Measurements from ENCODE around the gene RPRD2.

The RPRD2 gene

DNA sequence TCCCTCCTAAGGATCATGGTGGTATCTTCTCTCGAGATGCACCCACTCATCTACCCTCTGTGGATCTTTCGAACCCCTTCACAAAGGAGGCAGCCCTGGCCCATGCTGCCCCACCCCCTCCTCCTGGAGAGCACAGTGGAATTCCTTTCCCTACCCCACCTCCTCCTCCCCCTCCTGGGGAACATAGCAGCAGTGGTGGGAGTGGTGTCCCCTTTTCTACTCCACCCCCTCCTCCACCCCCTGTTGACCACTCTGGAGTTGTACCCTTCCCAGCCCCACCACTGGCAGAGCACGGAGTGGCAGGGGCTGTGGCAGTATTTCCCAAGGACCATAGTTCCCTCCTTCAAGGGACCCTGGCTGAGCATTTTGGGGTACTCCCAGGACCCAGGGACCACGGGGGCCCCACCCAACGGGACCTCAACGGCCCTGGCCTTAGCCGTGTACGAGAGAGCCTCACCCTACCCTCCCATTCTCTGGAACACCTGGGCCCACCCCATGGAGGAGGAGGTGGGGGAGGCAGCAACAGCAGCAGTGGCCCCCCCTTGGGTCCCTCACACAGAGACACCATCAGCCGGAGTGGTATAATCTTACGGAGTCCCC lies 108.8 kb downstream of the RPRD2 start:
- no peak for DNase-seq (ENCODE audit: low spot score)

DNA sequence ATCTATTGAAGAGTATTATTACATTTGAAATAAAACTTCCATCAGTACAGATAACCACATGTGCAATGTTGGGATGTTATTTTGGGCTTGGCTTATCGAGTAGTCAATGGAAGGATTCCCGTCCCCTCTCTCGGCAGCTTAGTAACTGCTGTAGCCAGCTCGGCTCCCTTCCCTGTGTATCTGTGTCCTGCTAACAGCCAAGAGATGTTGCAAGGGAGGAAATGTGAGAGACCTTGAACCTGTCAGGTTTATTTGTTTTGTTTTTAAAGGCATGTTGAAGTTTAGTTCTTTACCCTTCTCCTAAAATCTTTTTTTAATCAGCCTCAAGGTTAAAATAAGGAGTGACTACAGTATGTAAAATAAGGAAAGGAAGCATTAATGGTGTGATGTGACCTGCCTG lies 109.7 kb downstream of the RPRD2 start:
- no peak for DNase-seq (ENCODE audit: low spot score)

DNA sequence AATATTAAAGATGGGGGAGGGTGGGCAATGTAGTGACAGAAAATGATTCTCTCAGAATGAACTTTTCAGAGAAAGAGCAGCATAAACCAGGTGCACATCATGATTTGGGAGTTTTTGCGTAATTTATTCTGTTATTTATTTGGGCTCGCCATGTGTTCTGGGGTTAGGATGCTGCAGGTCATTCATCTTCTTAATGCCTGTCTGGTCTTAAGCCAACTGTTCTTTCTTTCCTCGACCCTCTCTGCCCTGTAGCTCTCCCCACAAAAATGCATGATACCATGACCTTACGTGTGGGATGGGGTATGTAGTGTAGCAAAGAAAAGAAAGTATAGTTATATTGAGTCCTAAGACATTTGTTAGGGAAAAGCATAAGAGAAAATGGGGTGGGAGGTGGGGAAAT lies 110.9 kb downstream of the RPRD2 start:
- no peak for DNase-seq (ENCODE audit: low spot score)

DNA sequence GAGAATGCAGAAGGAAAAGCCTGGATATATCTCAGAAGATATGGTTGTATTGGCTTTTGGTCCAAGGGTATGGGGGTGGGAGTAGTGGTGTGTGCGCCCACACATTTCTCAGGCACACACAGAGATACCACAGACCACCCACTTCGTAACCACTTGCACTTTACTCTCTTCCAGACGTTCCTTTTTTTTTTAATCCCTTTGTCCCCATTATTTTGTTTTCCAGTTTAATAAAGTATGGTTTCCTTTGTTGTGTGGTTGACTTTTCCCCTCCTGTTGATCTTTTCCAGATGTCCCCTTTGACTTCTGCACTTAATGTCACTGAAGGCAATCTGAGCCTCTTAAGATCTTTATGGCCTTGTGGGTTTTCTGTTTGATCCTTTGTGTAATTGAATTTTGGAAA lies 112.8 kb downstream of the RPRD2 start:
- DNase-seq (ENCODE audit: low spot score) = no peak

DNA sequence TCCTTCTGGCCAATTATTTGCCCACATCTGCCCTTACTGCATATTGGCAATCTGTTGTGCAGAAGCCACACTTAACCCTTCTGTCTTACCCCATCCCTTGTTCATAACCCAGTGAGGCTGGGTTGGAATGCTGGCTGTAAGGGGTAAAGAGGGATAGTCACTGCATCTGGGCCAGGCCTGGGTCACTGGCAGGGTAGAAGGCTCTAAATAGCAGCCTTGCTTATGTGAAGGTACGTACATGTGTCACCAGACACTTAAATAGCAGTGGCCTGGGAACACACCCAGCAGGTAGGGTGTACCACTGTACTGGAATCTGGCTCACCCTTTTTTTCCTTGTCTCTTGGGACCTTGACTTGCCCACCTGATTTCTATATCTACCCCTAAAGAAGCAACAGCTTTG lies 113.4 kb downstream of the RPRD2 start:
- no peak for DNase-seq (ENCODE audit: low spot score)

DNA sequence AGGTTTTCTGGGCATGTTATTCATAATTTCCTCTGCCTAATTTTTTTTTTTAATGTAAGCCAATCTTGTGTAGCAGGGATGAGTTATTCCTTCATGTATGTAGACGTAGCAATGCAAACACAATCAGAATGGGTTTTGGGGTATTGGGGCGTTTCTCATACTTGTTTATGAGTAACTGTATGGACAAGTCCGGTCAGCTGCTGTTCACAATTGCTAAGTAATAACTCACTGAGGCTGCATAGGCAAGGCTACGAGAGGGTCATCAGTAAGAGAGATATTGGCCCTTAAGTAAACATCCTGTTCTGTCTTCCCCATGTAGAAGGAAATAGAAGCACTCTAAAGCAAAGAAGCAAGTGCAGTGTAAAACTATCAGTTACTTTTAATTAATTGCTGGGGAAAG lies 113.8 kb downstream of the RPRD2 start:
- no peak for DNase-seq (ENCODE audit: low spot score)

DNA sequence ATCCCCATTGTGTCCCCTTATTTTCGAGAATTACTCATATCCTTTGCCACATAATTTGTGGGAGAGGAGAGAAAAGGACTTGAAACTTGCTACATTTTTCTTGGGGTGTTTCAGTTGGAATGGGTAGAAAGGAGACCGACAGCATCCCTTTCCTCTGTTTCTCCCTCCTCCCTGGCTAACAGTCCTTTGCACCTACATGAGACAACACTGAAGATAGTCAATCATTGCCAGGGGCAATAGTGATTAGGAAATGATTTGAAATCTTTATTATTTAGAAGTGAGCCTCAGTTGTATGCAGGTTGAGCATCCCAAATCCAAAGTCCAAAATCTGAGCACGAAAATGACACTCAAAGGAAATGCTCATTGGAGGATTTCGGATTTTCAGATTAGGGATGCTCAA lies 115.4 kb downstream of the RPRD2 start:
- DNase-seq (ENCODE audit: low spot score) = no peak

DNA sequence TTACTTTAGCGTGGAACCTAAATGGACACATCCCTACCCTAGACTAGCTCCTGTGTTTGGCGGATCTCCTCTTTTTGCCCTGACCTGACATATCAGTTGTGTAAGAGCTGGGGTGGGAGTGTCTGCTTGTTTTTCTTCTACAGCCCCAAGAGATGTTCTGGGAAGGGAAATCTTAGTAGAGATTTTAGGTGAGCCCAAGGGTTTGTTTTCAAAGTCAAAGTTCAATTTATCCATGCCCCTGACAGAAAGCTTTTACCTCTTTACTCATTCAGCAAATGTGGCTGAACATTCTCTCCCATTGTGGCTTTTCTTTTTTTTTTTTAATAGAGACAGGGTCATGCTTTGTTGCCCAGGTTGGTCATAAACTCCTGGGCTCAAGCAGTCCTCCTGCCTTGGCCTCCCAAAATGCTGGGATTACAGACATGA lies 116.0 kb downstream of the RPRD2 start:
- no peak for DNase-seq (ENCODE audit: low spot score)

DNA sequence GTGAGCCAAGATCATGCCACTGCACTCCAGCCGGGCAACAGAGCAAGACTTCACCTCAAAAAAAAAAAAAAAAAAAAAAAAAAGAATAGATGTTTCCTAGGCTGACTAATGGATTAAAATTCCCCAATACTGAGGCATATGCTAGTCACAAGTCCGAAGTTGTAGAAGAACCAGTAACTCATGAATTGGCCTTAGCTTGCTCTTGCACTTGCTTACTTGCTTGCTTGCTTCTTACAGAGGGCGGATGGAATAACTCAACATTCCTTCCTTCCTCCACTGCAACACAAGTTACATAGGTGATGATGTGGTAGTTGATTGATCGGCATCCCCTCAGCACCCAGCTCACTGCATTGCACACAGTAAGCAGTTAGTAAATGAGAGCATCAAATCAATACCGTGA lies 120.5 kb downstream of the RPRD2 start:
- no peak for DNase-seq (ENCODE audit: low spot score)

DNA sequence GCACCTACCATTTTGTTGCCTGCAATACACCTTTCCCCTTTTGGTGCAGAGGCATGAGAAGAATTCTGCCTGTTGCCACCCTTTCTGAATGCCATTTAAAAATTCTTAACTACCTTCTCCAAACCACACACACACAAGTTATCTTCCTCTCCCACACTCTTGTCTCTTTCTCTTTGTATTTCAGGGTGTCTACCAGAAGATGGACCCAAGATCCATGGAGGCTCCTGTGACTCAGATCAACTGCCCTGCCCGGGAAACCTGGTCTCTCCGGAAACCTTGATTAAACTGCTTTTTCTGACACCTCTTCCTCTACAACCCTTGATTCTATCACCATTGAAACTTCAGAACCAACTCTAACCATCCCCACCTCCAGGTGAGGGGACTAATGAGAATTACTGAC lies 120.9 kb downstream of the RPRD2 start:
- DNase-seq (ENCODE audit: low spot score) = peak; percentile 15

DNA sequence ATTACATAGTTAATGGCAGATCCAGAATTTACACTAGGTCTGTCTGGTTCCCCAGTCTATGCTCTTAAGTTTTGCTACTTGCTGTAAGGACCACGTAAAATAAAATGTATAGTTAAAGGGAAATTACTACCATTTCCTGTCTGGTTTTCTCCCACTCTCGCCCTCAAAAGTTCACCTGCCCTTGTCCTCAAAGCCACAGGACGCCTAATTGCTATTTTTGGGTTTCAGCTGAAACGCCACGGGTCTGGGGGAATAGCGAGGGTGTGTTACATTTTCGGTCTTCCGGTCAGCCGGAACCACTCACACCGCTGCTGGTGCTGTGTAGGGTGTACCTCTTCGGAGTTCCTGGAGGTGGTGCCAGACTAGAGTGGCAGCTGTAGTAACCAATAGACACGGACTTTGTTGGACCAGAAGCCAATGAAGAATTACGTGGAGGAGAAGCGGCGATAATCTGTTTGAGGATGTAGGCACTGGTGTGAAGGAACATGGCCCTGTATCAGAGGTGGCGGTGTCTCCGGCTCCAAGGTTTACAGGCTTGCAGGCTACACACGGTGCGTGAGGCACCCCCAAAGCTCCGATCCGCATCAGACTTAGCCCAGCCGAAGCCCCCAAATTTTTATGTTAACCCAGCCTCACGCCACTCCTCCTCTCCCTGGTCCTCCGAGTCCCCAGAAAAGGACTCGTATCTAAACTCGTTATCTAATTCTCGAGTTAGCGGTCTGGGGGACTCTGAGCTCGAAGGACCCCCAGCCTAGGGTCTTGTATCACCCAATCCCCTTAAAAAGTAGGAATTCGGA lies 123.2 kb downstream of the RPRD2 start, which contains the start of gene TARS2:
Gene TARS2 (plus strand): TSS at position 454 of the 797 bp plus-strand sequence. CDS start 32 bp downstream, at position 486.
- DNase-seq (ENCODE audit: low spot score) = peak; percentile 97

DNA sequence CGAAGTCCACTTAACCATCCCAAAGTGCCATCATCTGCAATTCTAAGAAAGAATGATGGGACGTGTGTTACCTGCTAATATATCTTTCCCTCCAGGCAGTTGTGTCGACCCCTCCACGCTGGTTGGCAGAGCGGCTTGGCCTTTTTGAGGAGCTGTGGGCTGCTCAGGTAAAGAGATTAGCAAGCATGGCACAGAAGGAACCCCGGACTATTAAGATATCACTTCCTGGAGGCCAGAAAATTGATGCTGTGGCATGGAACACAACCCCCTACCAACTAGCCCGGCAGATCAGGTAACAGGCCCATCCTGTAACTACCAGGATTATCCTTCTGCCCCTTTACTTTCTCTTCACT lies 123.8 kb downstream of the RPRD2 start:
- DNase-seq (ENCODE audit: low spot score) = no peak

DNA sequence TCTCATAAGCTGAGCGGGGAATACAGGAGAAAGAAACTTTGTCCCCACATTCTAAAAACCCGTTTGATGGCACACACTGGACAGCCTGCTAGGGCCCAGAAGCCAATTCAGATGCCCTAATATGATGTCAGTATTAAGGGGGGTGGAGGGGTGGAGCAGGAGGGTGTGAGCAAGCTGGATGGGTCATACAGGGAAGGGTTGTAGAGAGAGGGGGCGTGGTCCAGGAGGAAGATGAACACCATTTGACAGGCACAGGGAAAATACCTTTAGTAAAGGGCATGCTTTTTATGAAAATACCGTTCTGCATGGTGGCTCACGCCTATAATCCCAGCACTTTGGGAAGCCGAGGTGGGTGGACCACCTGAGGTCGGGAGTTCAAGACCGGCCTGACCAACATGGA lies 129.2 kb downstream of the RPRD2 start:
- no peak for DNase-seq (ENCODE audit: low spot score)

DNA sequence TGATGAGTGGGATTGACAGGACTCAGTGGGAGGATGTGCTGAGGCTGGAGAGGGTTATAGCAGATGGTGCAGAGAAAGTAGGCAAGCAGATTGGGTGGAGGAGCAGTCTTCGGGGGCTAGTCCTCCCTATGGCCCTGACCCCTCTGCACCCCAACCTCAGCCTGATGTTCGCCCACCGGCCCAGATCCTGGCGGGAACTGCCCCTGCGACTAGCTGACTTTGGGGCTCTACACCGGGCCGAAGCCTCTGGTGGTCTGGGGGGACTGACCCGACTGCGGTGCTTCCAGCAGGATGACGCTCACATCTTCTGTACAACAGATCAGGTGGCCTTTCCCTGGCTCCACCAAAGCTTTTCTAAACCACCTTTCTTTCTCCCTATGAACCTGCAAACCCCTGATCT lies 134.4 kb downstream of the RPRD2 start:
- no peak for DNase-seq (ENCODE audit: low spot score)

DNA sequence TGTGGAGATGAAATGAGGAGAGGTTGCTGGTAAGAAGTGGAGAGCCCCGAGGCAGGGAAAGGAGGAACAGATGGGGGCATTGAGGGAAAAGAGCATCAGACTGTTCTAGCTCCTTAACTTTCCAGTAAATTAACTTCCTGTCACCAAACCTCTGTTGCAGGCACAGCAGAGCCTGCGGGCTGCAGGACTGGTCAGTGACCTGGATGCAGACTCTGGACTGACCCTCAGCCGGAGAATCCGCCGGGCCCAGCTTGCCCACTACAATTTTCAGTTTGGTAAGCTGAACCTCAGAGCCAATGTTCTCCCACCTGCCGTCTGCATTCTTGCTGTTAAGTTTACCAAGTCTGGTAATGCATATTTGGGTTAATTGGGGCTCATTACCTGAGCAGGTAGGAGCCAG lies 141.5 kb downstream of the RPRD2 start:
- no peak for DNase-seq (ENCODE audit: low spot score)

DNA sequence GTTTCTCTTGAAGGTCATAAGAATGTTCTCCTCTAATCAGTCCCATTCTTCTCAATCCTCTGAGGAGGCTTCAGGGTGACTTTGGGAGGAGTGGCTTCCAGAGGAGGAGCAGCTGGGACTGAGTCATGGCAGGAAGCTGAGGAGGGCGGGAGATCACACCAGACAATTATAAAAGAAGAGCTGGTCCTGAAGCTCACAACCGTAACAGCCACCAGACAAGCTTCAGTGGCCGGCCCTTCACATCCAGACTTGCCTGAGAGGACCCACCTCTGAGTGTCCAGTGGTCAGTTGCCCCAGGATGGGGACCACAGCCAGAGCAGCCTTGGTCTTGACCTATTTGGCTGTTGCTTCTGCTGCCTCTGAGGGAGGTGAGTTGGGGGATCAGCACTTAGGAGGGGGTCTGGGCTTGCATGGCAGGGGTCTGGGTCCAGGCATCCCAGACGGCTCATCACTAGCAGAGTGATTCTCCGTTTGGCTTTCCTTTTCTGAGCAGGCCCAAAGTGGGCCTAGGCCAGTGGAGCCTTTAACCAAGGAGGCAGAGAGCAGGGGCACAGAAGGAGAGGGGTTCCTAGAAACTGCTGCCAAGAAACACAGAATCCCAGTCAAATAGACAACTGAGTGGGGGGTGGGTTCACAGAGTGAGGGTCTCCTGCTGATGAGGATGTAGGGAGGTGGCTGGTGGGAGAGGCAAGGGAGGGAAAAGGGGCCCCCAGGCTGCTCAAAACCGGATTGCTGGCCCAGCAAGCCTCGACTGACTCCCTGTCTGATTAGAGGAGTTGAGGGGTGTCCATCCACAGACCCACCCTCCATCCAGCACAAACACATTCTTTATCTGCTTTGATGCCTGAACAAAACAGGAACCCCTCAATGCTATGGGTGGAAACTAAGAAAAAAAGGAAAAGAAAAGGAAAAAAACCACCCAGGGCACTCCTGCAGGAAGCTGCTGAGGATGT lies 144.2 kb downstream of the RPRD2 start, which contains the start of gene ECM1:
Gene ECM1 (plus strand): TSS at position 198 of the 953 bp plus-strand sequence. CDS start 101 bp downstream, at position 299.
- DNase-seq (ENCODE audit: low spot score) = no peak

DNA sequence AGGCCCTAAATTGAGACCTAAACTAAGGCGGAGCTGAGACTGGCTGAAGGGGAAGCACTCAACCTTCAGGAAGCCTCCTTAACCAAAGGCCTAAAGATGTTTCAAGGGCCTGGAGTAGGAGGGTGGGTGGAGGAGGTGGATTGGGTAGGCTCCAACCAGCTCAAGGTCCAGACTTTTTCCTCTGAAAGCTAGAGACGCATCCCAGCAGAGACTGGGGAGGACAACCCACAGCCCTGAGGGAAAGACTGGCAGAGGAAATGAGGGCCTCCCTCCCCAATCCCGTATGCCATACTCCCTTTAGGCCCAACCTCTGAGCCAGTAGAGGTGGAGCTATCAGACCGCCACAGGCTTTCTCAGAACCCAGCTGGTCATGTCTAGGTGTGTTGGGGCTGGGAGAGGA lies 145.0 kb downstream of the RPRD2 start:
- no peak for DNase-seq (ENCODE audit: low spot score)

DNA sequence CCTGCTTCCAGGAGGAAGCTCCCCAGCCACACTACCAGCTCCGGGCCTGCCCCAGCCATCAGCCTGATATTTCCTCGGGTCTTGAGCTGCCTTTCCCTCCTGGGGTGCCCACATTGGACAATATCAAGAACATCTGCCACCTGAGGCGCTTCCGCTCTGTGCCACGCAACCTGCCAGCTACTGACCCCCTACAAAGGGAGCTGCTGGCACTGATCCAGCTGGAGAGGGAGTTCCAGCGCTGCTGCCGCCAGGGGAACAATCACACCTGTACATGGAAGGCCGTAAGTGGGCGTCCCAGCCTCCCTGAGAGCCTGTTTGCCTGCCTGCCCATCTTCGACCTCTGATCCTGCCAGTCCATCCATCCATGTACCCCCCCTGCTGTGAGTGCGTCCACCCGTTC lies 147.6 kb downstream of the RPRD2 start:
- no peak for DNase-seq (ENCODE audit: low spot score)

DNA sequence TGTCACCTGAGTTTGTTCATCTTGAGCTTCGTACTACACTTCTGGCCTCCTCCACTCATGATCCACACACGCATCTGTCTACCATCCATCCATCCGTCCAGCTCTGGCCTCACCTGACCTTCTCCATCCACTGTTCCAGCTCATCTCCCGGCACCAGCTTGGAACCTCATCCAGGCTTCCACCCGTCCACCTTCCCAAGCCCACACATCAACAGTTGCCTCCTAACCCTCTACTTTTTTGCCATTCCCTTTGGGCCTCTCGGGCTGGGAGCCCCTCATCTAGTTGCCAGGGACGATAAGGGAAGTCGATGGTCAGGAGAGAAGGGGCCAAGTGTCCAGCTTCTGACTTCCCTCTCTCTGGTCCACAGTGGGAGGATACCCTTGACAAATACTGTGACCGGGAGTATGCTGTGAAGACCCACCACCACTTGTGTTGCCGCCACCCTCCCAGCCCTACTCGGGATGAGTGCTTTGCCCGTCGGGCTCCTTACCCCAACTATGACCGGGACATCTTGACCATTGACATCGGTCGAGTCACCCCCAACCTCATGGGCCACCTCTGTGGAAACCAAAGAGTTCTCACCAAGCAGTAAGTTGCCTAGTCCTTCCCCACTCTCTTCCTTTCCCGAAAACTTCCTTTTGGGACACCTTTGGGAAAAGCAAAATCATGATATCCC lies 148.2 kb downstream of the RPRD2 start:
- no peak for DNase-seq (ENCODE audit: low spot score)

DNA sequence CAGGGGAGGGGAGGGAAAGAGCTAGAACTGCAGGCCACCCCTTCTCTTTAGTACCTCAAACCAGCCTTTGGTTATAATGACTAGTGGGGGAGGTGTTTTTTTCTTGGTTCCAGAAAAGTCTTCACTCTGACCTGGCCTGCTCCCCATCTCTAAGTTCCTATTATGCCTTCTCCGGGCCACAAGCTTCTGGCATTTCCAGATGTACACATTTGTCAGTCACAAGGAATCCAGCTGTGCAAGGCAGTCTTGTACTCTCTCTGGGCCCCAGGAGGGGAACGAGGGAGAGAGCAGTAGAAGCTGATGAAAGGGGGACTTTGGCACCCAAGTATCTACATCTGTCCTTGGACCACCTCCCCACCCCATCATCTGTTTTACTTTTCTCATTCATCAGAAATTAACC lies 148.9 kb downstream of the RPRD2 start:
- DNase-seq (ENCODE audit: low spot score) = no peak

DNA sequence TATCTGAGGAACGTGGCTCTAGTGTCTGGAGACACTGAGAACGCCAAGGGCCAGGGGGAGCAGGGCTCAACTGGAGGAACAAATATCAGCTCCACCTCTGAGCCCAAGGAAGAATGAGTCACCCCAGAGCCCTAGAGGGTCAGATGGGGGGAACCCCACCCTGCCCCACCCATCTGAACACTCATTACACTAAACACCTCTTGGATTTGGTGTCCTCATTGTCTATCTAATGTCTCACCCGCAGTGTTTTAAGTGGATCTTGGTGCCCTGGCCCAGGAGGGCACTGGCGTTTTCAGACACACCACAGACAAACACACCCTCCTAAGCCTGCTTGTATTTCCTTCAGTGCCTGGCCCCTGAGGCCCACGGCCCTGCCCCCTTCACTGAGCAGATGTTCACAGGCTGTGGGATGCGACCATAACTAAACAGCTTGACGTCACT lies 149.4 kb downstream of the RPRD2 start:
- peak; percentile 62 for DNase-seq (ENCODE audit: low spot score)

DNA sequence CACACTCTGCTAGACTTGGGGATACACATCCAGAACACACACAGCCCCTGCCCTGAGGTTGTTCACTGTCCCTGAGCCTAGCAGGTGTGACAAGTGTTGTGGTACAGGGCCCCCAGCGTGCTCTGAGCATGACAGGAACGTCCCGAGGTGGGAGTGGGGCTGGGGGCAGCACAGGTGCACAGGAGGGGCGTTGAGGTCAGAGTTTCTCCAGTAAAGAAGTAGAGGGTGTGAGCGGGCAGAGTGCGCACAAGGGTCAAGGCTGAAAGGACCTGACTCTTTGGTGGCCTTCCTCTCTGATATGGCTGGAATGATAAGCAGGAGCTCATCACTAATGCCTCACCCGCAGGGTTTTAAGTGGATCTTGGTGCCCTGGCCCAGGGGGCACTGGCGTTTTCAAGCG lies 150.3 kb downstream of the RPRD2 start:
- DNase-seq (ENCODE audit: low spot score) = no peak

Measured in hematopoietic multipotent progenitor cell treated with erythropoietin and hydrocortisone succinate and interleukin-3 and kit ligand, for 15 days (in vitro differentiated cells).